ENCODE measurements around the gene MYO5B.

Gene MYO5B

GRCh38 chr18:50061876-50062517 lies 132.9 kb downstream of the MYO5B start:
- no peak for DNase-seq

DNA sequence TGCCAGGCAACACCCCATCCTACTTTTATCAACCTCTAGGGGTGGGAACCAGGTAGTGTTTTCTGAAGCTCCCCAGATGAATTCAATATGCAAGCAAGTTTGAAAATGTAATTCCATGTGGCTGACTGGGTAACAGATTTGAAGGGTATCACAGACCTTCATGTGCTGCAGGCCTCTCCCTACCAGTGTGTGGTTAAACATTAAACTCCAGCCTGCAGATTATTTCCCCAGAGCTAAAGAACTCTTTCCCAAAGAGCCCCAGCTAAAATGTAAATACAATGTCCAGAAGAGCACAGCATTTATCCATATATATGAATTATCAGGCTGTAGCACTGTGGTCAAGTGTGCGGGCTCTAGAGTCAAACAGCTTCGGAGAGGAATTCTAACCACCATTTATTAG lies 134.1 kb downstream of the MYO5B start:
- no peak for DNase-seq

- no peak for DNase-seq
Measured at GRCh38 chr18:50058731-50059130, 136.2 kb downstream of the MYO5B start.

DNA sequence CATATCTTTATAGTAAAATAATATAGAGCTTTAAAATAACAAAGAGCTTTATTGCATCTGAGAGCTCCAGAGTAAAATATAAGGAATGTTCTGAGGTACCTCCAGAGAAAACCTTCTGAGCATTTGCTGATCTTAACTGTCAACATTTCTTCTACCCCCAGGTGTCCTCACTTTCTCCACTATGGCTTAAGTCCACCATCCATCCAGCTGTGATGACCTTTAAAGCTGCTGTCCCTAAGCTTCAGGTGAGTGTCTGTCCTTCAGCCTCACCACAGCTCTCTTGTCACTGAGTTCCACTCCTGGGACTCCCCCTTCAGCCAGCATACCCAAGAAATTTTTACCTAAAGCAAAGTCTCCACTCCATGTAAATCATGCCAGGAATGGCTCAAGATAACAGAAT lies 137.9 kb downstream of the MYO5B start:
- DNase-seq, result no peak

GRCh38 chr18:50056185-50056584 lies 138.8 kb downstream of the MYO5B start:
- DNase-seq, result no peak

DNA sequence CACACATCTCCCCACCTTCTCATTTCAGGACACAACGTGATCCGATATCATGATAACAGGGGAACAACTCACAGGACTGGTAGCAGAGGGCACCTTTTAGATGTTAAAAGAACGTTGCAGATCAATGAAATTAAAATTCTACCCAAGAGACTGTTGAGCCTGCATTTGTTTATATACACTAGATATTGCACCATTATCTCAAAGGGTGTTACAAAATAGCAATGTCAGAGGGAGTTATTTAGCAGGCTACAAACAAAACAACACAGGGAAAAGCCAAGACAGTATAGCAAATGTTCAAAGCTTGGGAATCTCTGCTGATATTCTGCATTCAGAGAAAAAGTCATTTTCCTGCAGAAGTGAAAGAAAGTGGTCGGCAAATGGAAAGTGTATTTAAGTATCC lies 139.5 kb downstream of the MYO5B start:
- no peak for DNase-seq

DNA sequence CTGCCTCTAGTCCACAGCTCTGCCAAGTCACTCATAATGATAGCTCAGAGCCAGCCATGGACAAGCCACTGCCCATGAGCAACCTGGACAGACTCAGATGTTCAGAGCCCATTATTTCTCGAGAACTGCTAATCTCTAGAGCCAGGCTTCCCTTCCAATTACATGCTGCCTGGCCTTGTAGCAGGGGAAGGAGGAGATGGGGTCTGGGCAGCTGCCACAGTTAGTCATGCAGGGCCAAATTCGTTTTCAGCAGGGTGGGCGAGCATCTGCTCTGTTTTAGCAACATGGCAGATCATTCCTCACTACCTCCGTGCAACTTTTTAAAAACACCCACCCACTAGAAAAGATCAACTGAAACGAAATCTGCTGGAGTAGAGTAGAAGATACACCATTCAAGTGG lies 141.8 kb downstream of the MYO5B start:
- no peak for DNase-seq

DNA sequence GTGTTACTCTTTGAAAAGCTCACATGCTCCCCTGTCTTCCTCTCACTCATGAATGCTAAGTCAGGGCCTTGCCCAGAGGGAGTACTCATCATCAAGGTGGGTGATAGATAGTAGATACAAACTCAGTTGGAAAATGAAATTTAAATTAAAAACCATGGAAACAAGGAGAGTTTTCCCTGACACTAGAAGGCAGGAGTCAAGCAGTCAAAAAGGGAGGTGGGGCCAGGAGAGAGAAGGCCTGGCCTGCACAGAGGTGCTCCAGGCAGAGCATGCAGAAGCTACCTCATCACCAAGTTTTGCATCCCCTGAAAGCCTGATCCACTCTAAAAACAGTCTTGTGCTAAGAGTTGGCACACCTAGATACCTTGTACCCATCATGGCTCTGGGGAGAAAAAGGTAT lies 143.7 kb downstream of the MYO5B start:
- DNase-seq, result no peak

GRCh38 chr18:50045126-50045525 lies 149.8 kb downstream of the MYO5B start:
- no peak for DNase-seq

GRCh38 chr18:50044402-50044801 lies 150.5 kb downstream of the MYO5B start:
- no peak for DNase-seq

- no peak for DNase-seq
Measured at GRCh38 chr18:50042611-50043010, 152.3 kb downstream of the MYO5B start.

GRCh38 chr18:50039746-50040145 lies 155.2 kb downstream of the MYO5B start:
- no peak for DNase-seq

- no peak for DNase-seq
Measured at GRCh38 chr18:50038448-50038847, 156.5 kb downstream of the MYO5B start.

GRCh38 chr18:50034029-50034428 lies 160.9 kb downstream of the MYO5B start:
- DNase-seq, result no peak

DNA sequence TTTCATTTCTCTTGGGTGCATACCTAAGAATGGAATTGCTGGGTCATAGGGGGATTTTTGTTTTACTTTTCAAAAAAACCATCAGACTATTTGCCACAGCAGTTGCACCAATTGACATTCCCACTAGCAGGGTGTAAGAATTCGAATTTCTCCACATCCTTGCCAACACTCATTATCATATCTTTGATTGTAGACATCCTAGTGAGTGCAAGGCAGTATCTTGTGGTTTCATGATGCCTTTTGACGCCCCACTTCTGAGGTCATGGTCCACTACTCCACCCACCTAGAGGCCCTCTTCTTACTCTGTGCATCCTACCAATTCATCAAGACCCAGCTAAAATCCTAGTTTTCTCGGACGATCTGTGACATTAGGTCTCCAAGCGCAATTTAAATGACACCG lies 161.9 kb downstream of the MYO5B start:
- no peak for DNase-seq

DNA sequence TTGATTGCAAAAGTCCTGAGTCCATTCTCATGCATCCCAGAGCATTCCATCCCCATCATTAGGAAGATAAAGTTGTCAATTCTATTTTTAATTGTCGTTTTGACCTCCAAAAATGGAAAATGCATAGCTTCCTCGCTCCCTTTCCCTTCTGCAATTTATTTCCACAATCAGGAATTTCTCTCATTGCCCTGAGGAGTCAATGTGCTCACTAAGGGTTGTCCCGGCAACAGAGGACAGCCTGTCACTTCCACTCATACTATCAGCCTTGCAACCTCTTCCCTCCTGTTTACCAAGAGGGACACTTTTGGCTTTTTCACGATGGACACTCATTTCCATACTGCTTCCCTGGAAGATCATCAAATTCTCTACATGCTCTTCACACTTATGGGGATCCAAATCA lies 164.8 kb downstream of the MYO5B start:
- no peak for DNase-seq

DNA sequence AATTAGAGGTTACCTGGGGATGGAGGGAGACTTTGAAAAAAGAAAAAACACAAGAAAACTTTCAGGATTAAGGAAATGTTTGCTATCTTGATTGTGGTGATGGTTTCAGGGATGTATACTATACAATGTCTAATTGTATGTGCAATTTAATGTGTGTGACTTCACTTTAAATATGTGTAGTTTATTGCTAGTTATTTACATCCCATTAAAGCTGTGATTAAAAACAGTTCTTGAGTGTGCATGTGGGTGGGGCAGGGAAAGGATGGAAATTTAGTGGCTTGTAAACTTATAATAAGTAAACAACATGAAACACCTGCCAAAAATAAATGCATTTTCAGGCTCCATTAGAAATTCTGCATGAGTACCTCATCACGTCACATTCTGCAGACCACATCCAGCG lies 167.0 kb downstream of the MYO5B start:
- no peak for DNase-seq

- no peak for DNase-seq
Measured at GRCh38 chr18:50024466-50024865, 170.5 kb downstream of the MYO5B start.

DNA sequence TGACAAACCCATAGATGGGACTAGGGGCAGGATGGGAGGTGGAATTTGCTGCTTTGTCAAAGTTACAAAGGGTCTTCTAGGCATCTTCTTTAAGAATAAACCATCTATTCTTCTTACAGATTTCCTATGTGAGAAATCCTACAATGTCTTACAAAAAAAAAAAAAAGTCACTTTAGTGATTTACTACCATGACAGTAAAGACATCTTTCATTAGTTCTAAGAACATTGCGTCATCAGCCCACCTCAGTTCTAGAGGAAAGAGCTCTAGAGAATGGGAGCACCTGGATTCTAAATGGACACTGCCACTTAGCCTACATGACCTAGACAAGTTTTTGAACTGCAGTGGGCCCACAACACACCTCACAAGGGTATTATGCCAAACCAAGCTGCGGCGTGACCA lies 172.0 kb downstream of the MYO5B start:
- DNase-seq, result no peak

DNA sequence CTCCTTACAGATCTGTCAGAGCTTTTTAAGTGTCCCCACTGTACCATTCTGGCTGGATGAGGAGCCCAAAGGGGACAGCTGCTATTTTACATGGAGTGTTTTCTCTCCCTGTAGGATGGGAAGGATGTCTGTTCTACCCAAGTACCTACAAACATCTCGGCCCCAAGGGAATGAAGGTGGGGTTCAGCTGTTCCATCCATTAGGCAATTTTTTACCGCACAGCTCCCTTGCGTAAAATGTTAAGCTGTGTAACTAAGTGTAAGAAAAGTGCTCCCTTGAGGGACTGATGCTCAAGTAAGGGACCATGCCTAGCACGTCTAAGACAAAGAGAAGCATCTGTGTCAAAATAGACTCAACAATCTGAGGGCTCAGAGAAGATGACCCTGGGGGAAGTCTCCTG lies 180.3 kb downstream of the MYO5B start:
- no peak for DNase-seq

DNA sequence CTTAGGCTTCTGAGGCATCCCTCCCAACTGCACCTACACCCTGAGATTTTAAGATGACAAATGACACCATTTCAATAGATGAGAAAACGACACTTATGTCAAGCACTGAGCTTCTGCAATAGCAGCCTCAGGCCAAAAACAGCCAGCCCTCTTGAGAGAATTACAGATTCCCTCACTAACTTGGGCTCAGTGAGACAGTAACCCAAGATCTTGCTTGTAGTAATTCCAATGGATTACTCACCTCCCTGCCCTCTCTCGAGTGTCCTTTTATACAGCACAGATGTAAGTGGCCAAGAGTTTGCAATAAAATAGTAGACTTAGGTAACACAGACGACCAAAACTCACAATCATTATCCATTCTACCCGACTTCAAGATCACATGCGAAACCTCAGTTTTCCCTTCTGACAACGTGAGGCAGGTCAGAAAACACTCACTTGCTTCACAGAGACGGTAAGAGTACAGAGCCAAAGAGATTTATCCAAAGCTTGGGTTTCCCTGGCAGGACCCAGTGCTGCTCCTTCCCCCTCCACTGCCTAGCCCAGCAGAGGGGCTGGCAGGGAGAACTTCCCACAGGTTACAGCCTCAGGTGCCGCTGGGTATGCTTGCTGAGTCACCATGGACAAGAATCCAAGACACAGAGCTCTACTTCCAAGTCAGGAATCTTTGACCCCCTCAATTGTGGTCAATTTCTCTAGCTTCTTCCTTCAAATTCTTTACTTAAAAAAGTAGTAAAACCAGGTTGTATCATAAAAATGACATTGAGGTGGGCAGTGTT lies 181.4 kb downstream of the MYO5B start:
- DNase-seq, result no peak

GRCh38 chr18:50011813-50012435 lies 183.0 kb downstream of the MYO5B start:
- DNase-seq, result no peak

GRCh38 chr18:50009773-50010335 lies 185.1 kb downstream of the MYO5B start:
- peak; percentile 30 for DNase-seq

DNA sequence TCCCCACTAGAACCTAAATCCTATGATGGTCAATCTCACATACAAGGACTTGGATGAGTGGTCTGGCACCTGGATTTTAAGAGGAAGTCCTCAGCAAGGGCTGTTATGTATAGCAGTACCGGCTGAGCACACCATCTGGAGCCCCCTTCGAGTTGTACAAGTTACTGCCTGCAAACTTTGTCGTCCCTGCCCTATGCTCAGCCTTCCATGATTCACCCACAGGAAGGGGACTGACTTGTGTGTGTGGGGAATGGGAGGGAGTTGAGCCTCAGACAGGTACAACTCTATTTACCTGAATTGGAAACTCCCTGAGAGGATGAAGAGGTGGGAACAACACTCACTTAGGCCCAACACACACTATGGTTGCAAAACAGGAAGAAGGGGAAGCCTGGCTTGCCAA lies 186.6 kb downstream of the MYO5B start:
- DNase-seq, result no peak

All from inflammatory macrophage treated with lipopolysaccharide for 4 hours (primary cell).